ENCODE results near the gene DPP7.

Gene DPP7

DNA sequence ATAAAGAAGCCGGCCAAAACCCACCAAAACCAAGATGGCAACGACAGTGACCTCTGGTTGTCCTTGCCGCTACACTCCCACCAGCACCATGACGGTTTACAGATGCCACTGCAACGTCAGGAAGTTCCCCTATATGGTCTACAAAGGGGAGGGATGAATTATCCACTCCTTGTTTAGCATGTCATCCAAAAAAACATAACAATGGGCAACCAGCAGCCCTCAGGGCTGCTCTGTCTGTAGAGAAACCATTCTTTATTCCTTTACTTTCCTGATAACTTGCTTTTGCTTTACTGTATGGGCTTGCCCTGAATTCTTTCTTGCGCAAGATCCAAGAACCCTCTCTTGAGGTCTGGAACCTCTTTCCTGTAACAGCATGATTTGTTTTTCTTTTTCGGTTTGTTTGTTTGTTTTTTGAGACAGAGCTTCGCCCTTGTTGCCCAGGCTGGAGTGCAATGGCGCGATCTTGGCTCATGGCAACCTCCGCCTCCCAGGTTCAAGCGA lies 39.2 kb downstream of the DPP7 start:
- no peak for DNase-seq
- no peaks in the 10 kb centered on the region for H3K79me2 ChIP-seq (ENCODE audit: control insufficient read depth, insufficient read depth, low read length, poor library complexity)
- peaks cover 16 to 17% of the 10 kb centered on the region in 2 experiments for H3K4me1 ChIP-seq (ENCODE audit: control insufficient read depth in 1 of 2, insufficient read depth in 2 of 2, low read length in 2 of 2)
- H2AFZ ChIP-seq (ENCODE audit: insufficient read depth, low read length, poor library complexity): no peak overlapping the region
- no peak overlapping the region for H3K23ac ChIP-seq (ENCODE audit: low read length)
- no peak overlapping the region for H3K27ac ChIP-seq (ENCODE audit: low read depth, low read length)
- H2BK5ac ChIP-seq (ENCODE audit: low read depth, low read length, poor library complexity): no peak overlapping the region
- no peak overlapping the region for H2BK120ac ChIP-seq (ENCODE audit: insufficient read depth, low read length, poor library complexity)
- no peak overlapping the region for H3K4me2 ChIP-seq (ENCODE audit: low read length)
- H4K91ac ChIP-seq (ENCODE audit: low read depth, low read length): no peak overlapping the region
- H3K36me3 ChIP-seq (ENCODE audit: control insufficient read depth in 1 of 2, insufficient read depth in 2 of 2, low read length in 2 of 2): peaks cover 0 to 2% of the 10 kb centered on the region in 2 experiments
- no peak overlapping the region for H3K18ac ChIP-seq (ENCODE audit: low read length)
- H3K79me1 ChIP-seq (ENCODE audit: low read length): peaks cover 3% of the 10 kb centered on the region
- peaks cover 22% of the 10 kb centered on the region for H3K27me3 ChIP-seq (ENCODE audit: insufficient read depth, low read length)
- no peak overlapping the region for H2BK12ac ChIP-seq (ENCODE audit: low read length)
- H3K4me3 ChIP-seq (ENCODE audit: low read depth, low read length): no peak overlapping the region
- H3K9ac ChIP-seq (ENCODE audit: low read length): no peak overlapping the region
- H4K8ac ChIP-seq (ENCODE audit: low read depth, low read length): no peak overlapping the region
- WGBS (ENCODE audit: extremely low coverage, insufficient coverage, insufficient read length): no CpG with 5 or more reads among the region's 12 CpGs
- H3K14ac ChIP-seq (ENCODE audit: low read length): no peak overlapping the region
- no peak overlapping the region for H4K12ac ChIP-seq (ENCODE audit: low read depth, low read length)
- H2AK5ac ChIP-seq (ENCODE audit: low read length): no peak overlapping the region
- H3K4ac ChIP-seq (ENCODE audit: low read depth, low read length): no peak overlapping the region
- peaks cover 6% of the 10 kb centered on the region for H3K9me3 ChIP-seq (ENCODE audit: insufficient read depth, low read depth, low read length)

DNA sequence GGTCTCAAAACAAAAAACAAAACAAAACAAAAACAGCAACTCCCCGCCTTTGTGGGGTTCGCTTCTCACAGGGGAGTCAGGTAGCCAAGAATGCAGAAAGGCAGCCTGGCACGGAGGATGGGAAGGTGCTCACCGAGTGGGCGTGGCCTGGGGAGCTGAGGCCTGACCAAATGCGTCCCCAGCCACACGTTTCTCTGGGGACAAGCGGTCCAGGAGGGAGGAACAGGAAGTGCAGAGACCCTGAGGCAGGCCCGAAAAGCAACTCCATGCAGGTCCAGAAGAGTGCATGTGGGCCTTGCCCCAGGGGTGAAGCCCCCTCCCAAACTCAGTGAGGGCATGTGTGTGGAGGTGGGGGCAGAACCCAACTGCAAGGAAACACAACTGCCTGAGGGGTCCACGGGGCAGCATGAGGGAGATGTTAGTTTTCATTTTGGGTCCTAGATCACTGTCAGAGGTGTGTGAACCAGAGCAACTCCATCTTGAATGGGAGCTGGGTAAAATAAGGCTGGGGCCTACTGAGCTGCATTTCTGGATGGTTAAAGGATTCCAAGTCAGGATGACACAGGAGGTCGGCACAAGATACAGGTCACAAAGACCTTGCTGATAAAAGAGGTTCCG lies 39.8 kb downstream of the DPP7 start:
- H4K91ac ChIP-seq (ENCODE audit: low read depth, low read length): no peak overlapping the region
- no peak overlapping the region for H3K4me3 ChIP-seq (ENCODE audit: low read depth, low read length)
- no peak overlapping the region for H3K4ac ChIP-seq (ENCODE audit: low read depth, low read length)
- H3K23ac ChIP-seq (ENCODE audit: low read length): no peak overlapping the region
- H3K27me3 ChIP-seq (ENCODE audit: insufficient read depth, low read length): peaks cover 22% of the 10 kb centered on the region
- H3K79me2 ChIP-seq (ENCODE audit: control insufficient read depth, insufficient read depth, low read length, poor library complexity): no peaks in the 10 kb centered on the region
- no peak overlapping the region for H2AK5ac ChIP-seq (ENCODE audit: low read length)
- no peak overlapping the region for H2BK120ac ChIP-seq (ENCODE audit: insufficient read depth, low read length, poor library complexity)
- H2BK12ac ChIP-seq (ENCODE audit: low read length): no peak overlapping the region
- H3K27ac ChIP-seq (ENCODE audit: low read depth, low read length): no peak overlapping the region
- no peak overlapping the region for H3K14ac ChIP-seq (ENCODE audit: low read length)
- H2BK5ac ChIP-seq (ENCODE audit: low read depth, low read length, poor library complexity): no peak overlapping the region
- no peak overlapping the region for H4K8ac ChIP-seq (ENCODE audit: low read depth, low read length)
- H3K9me3 ChIP-seq (ENCODE audit: insufficient read depth, low read depth, low read length): peaks cover 6% of the 10 kb centered on the region
- H2AFZ ChIP-seq (ENCODE audit: insufficient read depth, low read length, poor library complexity): no peak overlapping the region
- peaks cover 0 to 2% of the 10 kb centered on the region in 2 experiments for H3K36me3 ChIP-seq (ENCODE audit: control insufficient read depth in 1 of 2, insufficient read depth in 2 of 2, low read length in 2 of 2)
- H4K12ac ChIP-seq (ENCODE audit: low read depth, low read length): no peak overlapping the region
- peaks cover 17 to 21% of the 10 kb centered on the region in 2 experiments for H3K4me1 ChIP-seq (ENCODE audit: control insufficient read depth in 1 of 2, insufficient read depth in 2 of 2, low read length in 2 of 2)
- no CpG with 5 or more reads among the region's 12 CpGs for WGBS (ENCODE audit: extremely low coverage, insufficient coverage, insufficient read length)
- H3K9ac ChIP-seq (ENCODE audit: low read length): no peak overlapping the region
- peaks cover 5% of the 10 kb centered on the region for H3K79me1 ChIP-seq (ENCODE audit: low read length)
- DNase-seq: no peak
- H3K18ac ChIP-seq (ENCODE audit: low read length): no peak overlapping the region
- H3K4me2 ChIP-seq (ENCODE audit: low read length): no peak overlapping the region

DNA sequence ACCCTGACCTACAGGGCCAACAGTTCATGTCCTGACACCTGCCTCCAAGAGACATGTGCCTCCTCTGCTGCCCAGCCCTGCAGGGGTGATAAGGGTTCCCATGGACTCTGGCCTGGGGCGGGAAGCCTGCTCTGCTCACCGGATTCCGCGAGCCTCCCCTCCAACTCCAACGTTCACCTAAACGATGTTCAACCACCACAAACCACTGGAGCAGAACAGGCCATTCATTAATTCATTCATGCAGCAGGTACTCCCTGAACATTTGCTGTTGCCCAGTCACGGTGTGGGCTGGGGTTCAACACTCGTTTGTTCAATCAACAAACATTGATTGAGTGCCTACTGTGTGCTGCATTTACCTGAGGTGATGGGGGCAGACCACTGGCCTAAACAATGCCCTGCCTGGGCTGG lies 40.5 kb downstream of the DPP7 start:
- no peak overlapping the region for H4K12ac ChIP-seq (ENCODE audit: low read depth, low read length)
- H3K27me3 ChIP-seq (ENCODE audit: insufficient read depth, low read length): peaks cover 22% of the 10 kb centered on the region
- DNase-seq: no peak
- no peak overlapping the region for H4K8ac ChIP-seq (ENCODE audit: low read depth, low read length)
- no peak overlapping the region for H3K23ac ChIP-seq (ENCODE audit: low read length)
- no peak overlapping the region for H4K91ac ChIP-seq (ENCODE audit: low read depth, low read length)
- H2BK12ac ChIP-seq (ENCODE audit: low read length): no peak overlapping the region
- WGBS (ENCODE audit: extremely low coverage, insufficient coverage, insufficient read length): no CpG with 5 or more reads among the region's 8 CpGs
- H3K4me1 ChIP-seq (ENCODE audit: control insufficient read depth in 1 of 2, insufficient read depth in 2 of 2, low read length in 2 of 2): peaks cover 23 to 26% of the 10 kb centered on the region in 2 experiments
- H3K4me3 ChIP-seq (ENCODE audit: low read depth, low read length): no peak overlapping the region
- no peak overlapping the region for H3K18ac ChIP-seq (ENCODE audit: low read length)
- H2AK5ac ChIP-seq (ENCODE audit: low read length): no peak overlapping the region
- no peak overlapping the region for H2BK5ac ChIP-seq (ENCODE audit: low read depth, low read length, poor library complexity)
- peaks cover 6% of the 10 kb centered on the region for H3K9me3 ChIP-seq (ENCODE audit: insufficient read depth, low read depth, low read length)
- peaks cover 5% of the 10 kb centered on the region for H3K79me1 ChIP-seq (ENCODE audit: low read length)
- no peak overlapping the region for H3K4ac ChIP-seq (ENCODE audit: low read depth, low read length)
- no peak overlapping the region for H3K9ac ChIP-seq (ENCODE audit: low read length)
- no peak overlapping the region for H3K27ac ChIP-seq (ENCODE audit: low read depth, low read length)
- no peaks in the 10 kb centered on the region for H3K36me3 ChIP-seq (ENCODE audit: control insufficient read depth in 1 of 2, insufficient read depth in 2 of 2, low read length in 2 of 2)
- no peaks in the 10 kb centered on the region for H3K79me2 ChIP-seq (ENCODE audit: control insufficient read depth, insufficient read depth, low read length, poor library complexity)
- H2AFZ ChIP-seq (ENCODE audit: insufficient read depth, low read length, poor library complexity): no peak overlapping the region
- no peak overlapping the region for H3K14ac ChIP-seq (ENCODE audit: low read length)
- no peak overlapping the region for H2BK120ac ChIP-seq (ENCODE audit: insufficient read depth, low read length, poor library complexity)
- H3K4me2 ChIP-seq (ENCODE audit: low read length): no peak overlapping the region

GRCh38 chr9:137071282-137071681 lies 43.3 kb downstream of the DPP7 start:
- Histone ChIP-seq H2AFZ (ENCODE audit: insufficient read depth, low read length, poor library complexity) (no peak overlapping the region), H2BK120ac (ENCODE audit: insufficient read depth, low read length, poor library complexity) (no peak overlapping the region), H3K4me1 (ENCODE audit: control insufficient read depth in 1 of 2, insufficient read depth in 2 of 2, low read length in 2 of 2) (peaks cover 10 to 18% of the 10 kb centered on the region in 2 experiments), H4K91ac (ENCODE audit: low read depth, low read length) (peak overlapping the region; percentile 7), H3K79me2 (ENCODE audit: control insufficient read depth, insufficient read depth, low read length, poor library complexity) (no peaks in the 10 kb centered on the region), H3K14ac (ENCODE audit: low read length) (no peak overlapping the region), H2AK5ac (ENCODE audit: low read length) (no peak overlapping the region), H3K79me1 (ENCODE audit: low read length) (peaks cover 2% of the 10 kb centered on the region), H4K8ac (ENCODE audit: low read depth, low read length) (peak overlapping the region; percentile 57), H3K9me3 (ENCODE audit: insufficient read depth, low read depth, low read length) (no peaks in the 10 kb centered on the region), H3K9ac (ENCODE audit: low read length) (no peak overlapping the region), H3K4me3 (ENCODE audit: low read depth, low read length) (no peak overlapping the region), H4K12ac (ENCODE audit: low read depth, low read length) (no peak overlapping the region), H3K4ac (ENCODE audit: low read depth, low read length) (no peak overlapping the region), H3K18ac (ENCODE audit: low read length) (no peak overlapping the region), H3K4me2 (ENCODE audit: low read length) (no peak overlapping the region), H3K27me3 (ENCODE audit: insufficient read depth, low read length) (no peaks in the 10 kb centered on the region), H3K27ac (ENCODE audit: low read depth, low read length) (no peak overlapping the region), H2BK5ac (ENCODE audit: low read depth, low read length, poor library complexity) (no peak overlapping the region), H3K23ac (ENCODE audit: low read length) (no peak overlapping the region), H2BK12ac (ENCODE audit: low read length) (peak overlapping the region; percentile 14), H3K36me3 (ENCODE audit: control insufficient read depth in 1 of 2, insufficient read depth in 2 of 2, low read length in 2 of 2) (no peaks in the 10 kb centered on the region)
- WGBS (ENCODE audit: extremely low coverage, insufficient coverage, insufficient read length): no CpG with 5 or more reads among the region's 2 CpGs
- no peak for DNase-seq
